H9 (cell line): Measurements from ENCODE around the gene SUCLG1. TPM values are rescaled to one million over a fixed set of nuclear protein-coding genes. Genes with fewer than 3 reads are reported as not detected.

Source experiments
- DNase-seq: peaks from one replicate; pipeline ENCODE4 v3.0.0-alpha.2; 2017
- H2AFZ ChIP-seq: one replicate; pipeline ENCODE4 v1.6.1; 2013; ENCODE audit warnings: mild to moderate bottlenecking, low read length, control low read depth, moderate library complexity
- H2AK5ac ChIP-seq: 2 replicates; pipeline ENCODE4 v1.6.1; 2013; ENCODE audit warnings: low read length, control low read depth, mixed read lengths; ENCODE audit not compliant: insufficient read length
- H2BK120ac ChIP-seq: one replicate; pipeline ENCODE4 v1.6.1; 2013; ENCODE audit warnings: low read depth, mild to moderate bottlenecking, low read length, control low read depth, inconsistent platforms; ENCODE audit not compliant: poor library complexity, severe bottlenecking
- H2BK12ac ChIP-seq: 2 replicates; pipeline ENCODE4 v1.6.1; 2013; ENCODE audit warnings: low read length, control low read depth, mixed read lengths, low read depth; ENCODE audit not compliant: insufficient read length
- H2BK15ac ChIP-seq: 2 replicates; pipeline ENCODE4 v1.6.1; 2013; ENCODE audit warnings: low read depth, low read length, control low read depth
- H2BK20ac ChIP-seq: one replicate; pipeline ENCODE4 v1.6.1; 2013; ENCODE audit warnings: low read depth, mild to moderate bottlenecking, low read length, control low read depth, inconsistent platforms; ENCODE audit not compliant: poor library complexity, severe bottlenecking
- H2BK5ac ChIP-seq: 2 replicates; pipeline ENCODE4 v1.6.1; 2013; ENCODE audit warnings: low read length, control low read depth, mixed read lengths; ENCODE audit not compliant: insufficient read length
- H3K14ac ChIP-seq: 2 replicates; pipeline ENCODE4 v1.6.1; 2013; ENCODE audit warnings: low read length, control low read depth; ENCODE audit not compliant: insufficient read depth
- H3K18ac ChIP-seq: 2 replicates; pipeline ENCODE4 v1.6.1; 2013; ENCODE audit warnings: low read depth, mild to moderate bottlenecking, mixed read lengths, low read length, control low read depth; ENCODE audit not compliant: insufficient read length
- H3K23ac ChIP-seq: 2 replicates; pipeline ENCODE4 v1.6.1; 2013; ENCODE audit warnings: low read length, control low read depth, mixed read lengths, low read depth; ENCODE audit not compliant: insufficient read length
- H3K23me2 ChIP-seq: 2 replicates; pipeline ENCODE4 v1.6.1; 2013; ENCODE audit warnings: low read depth, mild to moderate bottlenecking, mixed read lengths, low read length, control low read depth; ENCODE audit not compliant: insufficient read length, poor library complexity, severe bottlenecking
- H3K27ac ChIP-seq: 2 replicates; pipeline ENCODE4 v1.5.1; 2013; ENCODE audit warnings: low read length, control low read depth, mixed read lengths, low read depth; ENCODE audit not compliant: insufficient read length
- H3K27me3 ChIP-seq: 2 replicates; pipeline ENCODE4 v1.6.1; 2013; ENCODE audit warnings: low read length, control low read depth, inconsistent platforms; ENCODE audit not compliant: insufficient read depth
- H3K4ac ChIP-seq: 2 replicates; pipeline ENCODE4 v1.6.1; 2013; ENCODE audit warnings: low read depth, mild to moderate bottlenecking, control low read depth, inconsistent platforms, low read length, moderate library complexity
- H3K4me1 ChIP-seq: 2 replicates; pipeline ENCODE4 v1.6.1; 2013; ENCODE audit warnings: low read length, control low read depth, inconsistent platforms; ENCODE audit not compliant: insufficient read depth
- H3K4me2 ChIP-seq: 2 replicates; pipeline ENCODE4 v1.6.1; 2013; ENCODE audit warnings: low read length, control low read depth, mixed read lengths; ENCODE audit not compliant: insufficient read length, insufficient read depth
- H3K56ac ChIP-seq: 2 replicates; pipeline ENCODE4 v1.6.1; 2013; ENCODE audit warnings: low read depth, mild to moderate bottlenecking, mixed read lengths, low read length, control low read depth; ENCODE audit not compliant: insufficient read length
- H3K79me1 ChIP-seq: 2 replicates; pipeline ENCODE4 v1.6.1; 2013; ENCODE audit warnings: low read depth, mild to moderate bottlenecking, moderate library complexity, low read length, control low read depth, inconsistent platforms; ENCODE audit not compliant: insufficient read depth, poor library complexity, severe bottlenecking
- H3K79me2 ChIP-seq: 2 replicates; pipeline ENCODE4 v1.6.1; 2013; ENCODE audit warnings: low read length, control low read depth, inconsistent platforms; ENCODE audit not compliant: insufficient read depth
- H3K9ac ChIP-seq: 2 replicates; pipeline ENCODE4 v1.6.1; 2013; ENCODE audit warnings: low read length, control low read depth, mixed read lengths; ENCODE audit not compliant: insufficient read length; ENCODE audit errors: extremely low read depth
- H3K9me3 ChIP-seq: one replicate; pipeline ENCODE4 v1.6.1; 2013; ENCODE audit warnings: low read depth, low read length, inconsistent platforms; ENCODE audit not compliant: control insufficient read depth
- H3T11ph ChIP-seq: one replicate; pipeline ENCODE4 v1.6.1; 2013; ENCODE audit warnings: mild to moderate bottlenecking, low read length, control low read depth, inconsistent platforms
- H4K20me1 ChIP-seq: one replicate; pipeline ENCODE4 v1.6.1; 2013; ENCODE audit not compliant: control insufficient read depth, insufficient read length, insufficient read depth
- H4K5ac ChIP-seq: 2 replicates; pipeline ENCODE4 v1.6.1; 2013; ENCODE audit warnings: low read depth, mild to moderate bottlenecking, mixed read lengths, low read length, control low read depth; ENCODE audit not compliant: insufficient read length
- H4K8ac ChIP-seq: replicated peaks from 2 replicates; pipeline ENCODE4 v1.6.1; 2013; ENCODE audit warnings: low read length, control low read depth, mixed read lengths, low read depth; ENCODE audit not compliant: insufficient read length
- H4K91ac ChIP-seq: 2 replicates; pipeline ENCODE4 v1.6.1; 2013; ENCODE audit warnings: low read depth, mild to moderate bottlenecking, moderate library complexity, mixed read lengths, low read length, control low read depth; ENCODE audit not compliant: insufficient read length
- H3K27ac Mint-ChIP-seq, 3 experiments: 2 replicates in 2 of 3; 3 replicates in 1 of 3; pipeline ENCODE4 v1.8.0; 2020 to 2021; ENCODE audit warnings: mixed read lengths in 3 of 3, mild to moderate bottlenecking in 1 of 3, moderate library complexity in 1 of 3
- H3K27me3 Mint-ChIP-seq: 2 replicates; pipeline ENCODE4 v1.8.0; 2021; ENCODE audit warnings: low read depth, mild to moderate bottlenecking, moderate library complexity, mixed read lengths
- H3K36me3 Mint-ChIP-seq, 3 experiments: 2 replicates in 2 of 3; 3 replicates in 1 of 3; pipeline ENCODE4 v1.8.0; 2020 to 2021; ENCODE audit warnings: low read depth in 3 of 3, mixed read lengths in 3 of 3; ENCODE audit not compliant: insufficient read depth in 1 of 3
- H3K4me1 Mint-ChIP-seq, 2 experiments: 2 replicates each; pipeline ENCODE4 v1.8.0; 2020; ENCODE audit warnings: mixed read lengths in 2 of 2
- H3K4me3 Mint-ChIP-seq, 2 experiments: 2 replicates in 1 of 2; 3 replicates in 1 of 2; pipeline ENCODE4 v1.8.0; 2020 to 2021; ENCODE audit warnings: mild to moderate bottlenecking in 2 of 2, mixed read lengths in 2 of 2, moderate library complexity in 1 of 2
- H3K9me3 Mint-ChIP-seq, 2 experiments: 2 replicates in 1 of 2; 3 replicates in 1 of 2; pipeline ENCODE4 v1.8.0; 2020; ENCODE audit warnings: mild to moderate bottlenecking in 2 of 2, mixed read lengths in 2 of 2, moderate library complexity in 1 of 2
- CTCF ChIP-seq: fragments of 200-600 bp; sonication (generic); conservative IDR thresholded peaks from 3 replicates; pipeline ENCODE4 v1.8.0; 2021; ENCODE audit warnings: antibody characterized with exemption, mild to moderate bottlenecking
- WGBS: extraction: QIAGEN DNeasy Blood & Tissue Kit; methylation state at CpG from one replicate; pipeline ENCODE4 v1.1.7; 2013; ENCODE audit warnings: missing lambda C conversion rate, low lambda C conversion rate, mixed read lengths; ENCODE audit not compliant: insufficient read length; ENCODE audit errors: extremely low coverage; 5-methylcytosine and 5-hydroxymethylcytosine counted together
- total RNA-seq: library from RNA; stranded (reverse); gene quantifications from 2 replicates; pipeline ENCODE4 v1.2.1, GENCODE V29; 2021

SUCLG1 gene
- total RNA-seq, 1 experiment from 2014 or later, result 40.0 TPM

DNA sequence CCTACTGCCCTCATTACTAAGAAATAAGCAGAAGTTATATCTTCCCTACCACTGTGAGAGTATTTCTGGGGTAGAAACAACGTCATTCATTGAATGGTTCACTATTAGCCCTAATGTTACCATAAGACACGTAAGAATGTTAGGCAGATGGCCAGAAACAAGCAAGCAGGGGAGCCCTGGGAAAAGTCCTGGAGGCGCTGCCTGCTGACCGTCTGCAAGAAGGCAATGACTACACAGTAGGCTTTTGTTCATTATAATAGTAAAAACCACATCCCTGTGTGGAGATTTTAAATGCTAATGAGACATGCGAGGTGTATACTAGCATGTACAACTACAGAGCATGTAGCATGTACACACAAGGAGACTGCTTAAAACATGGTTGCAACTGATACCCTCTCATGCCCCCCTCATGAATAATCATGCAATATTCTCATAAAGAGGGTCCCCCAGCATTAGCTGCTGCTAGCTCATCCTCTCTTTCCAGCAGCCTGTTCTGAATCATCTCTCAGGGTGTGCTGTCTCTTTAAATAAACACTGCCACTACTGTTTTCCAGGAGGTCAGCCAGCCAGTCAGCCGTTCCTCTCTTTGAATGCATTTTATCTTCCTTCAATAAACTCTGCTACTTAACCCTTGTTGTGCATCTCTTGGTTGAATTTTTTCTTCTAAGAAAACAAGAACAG is 23.6 kb downstream of the SUCLG1 start:
- no CpG with 5 or more reads among the region's 6 CpGs for WGBS
- Histone ChIP-seq H4K5ac (no peak overlapping the region), H3K18ac (no peak overlapping the region), H3K56ac (no peak overlapping the region), H3K9ac (no peak overlapping the region), H4K8ac (no peak overlapping the region), H3K79me2 (no peaks in the 10 kb centered on the region), H2BK20ac (no peak overlapping the region), H2BK120ac (no peak overlapping the region), H3K4me1 (no peaks in the 10 kb centered on the region), H3K27ac (no peak overlapping the region), H3T11ph (no peak overlapping the region), H3K23ac (no peak overlapping the region), H3K4ac (no peak overlapping the region), H2BK5ac (no peak overlapping the region), H2BK12ac (no peak overlapping the region), H4K20me1 (no peaks in the 10 kb centered on the region), H3K23me2 (no peaks in the 10 kb centered on the region), H4K91ac (no peak overlapping the region), H3K14ac (no peak overlapping the region), H3K27me3 (no peaks in the 10 kb centered on the region), H2AFZ (no peak overlapping the region), H2BK15ac (no peak overlapping the region), H3K79me1 (no peaks in the 10 kb centered on the region), H3K4me2 (no peak overlapping the region), H3K9me3 (no peaks in the 10 kb centered on the region), H2AK5ac (no peak overlapping the region)
- H3K36me3 Mint-ChIP-seq, result peaks cover 11 to 56% (median 28%) of the 10 kb centered on the region in 3 experiments; a peak in 6 of 7 replicates
- H3K4me1 Mint-ChIP-seq, result peaks cover 8 to 12% of the 10 kb centered on the region in 2 experiments
- no peak overlapping the region for H3K27ac Mint-ChIP-seq
- H3K4me3 Mint-ChIP-seq, result no peak overlapping the region
- no peak for DNase-seq
- TF ChIP-seq CTCF, result no peak
- no peaks in the 10 kb centered on the region for H3K9me3 Mint-ChIP-seq
- no peaks in the 10 kb centered on the region for H3K27me3 Mint-ChIP-seq
